GM23248 (cell line): Measurements from ENCODE around the gene RTEL1.

ENCODE experiments used
- EZH2 ChIP-seq: fragments of 200-600 bp; sonication (generic); IDR thresholded peaks from 2 replicates; pipeline ENCODE4 v1.6.1; 2018; ENCODE audit warnings: antibody characterized with exemption, mild to moderate bottlenecking; ENCODE audit not compliant: insufficient read depth, poor library complexity, severe bottlenecking
- EZH2phosphoT487 ChIP-seq: fragments of 200-600 bp; sonication (generic); IDR thresholded peaks from 2 replicates; pipeline ENCODE4 v1.6.1; 2018; ENCODE audit warnings: antibody characterized with exemption, moderate library complexity, mild to moderate bottlenecking, low read depth; ENCODE audit not compliant: insufficient read depth

- TF ChIP-seq EZH2 = no peak
- TF ChIP-seq EZH2phosphoT487 = no peak
Measured at GRCh38 chr20:63626424-63627128, 31.5 kb upstream of the RTEL1 start, which contains the start of gene GMEB2.
